Osteoblast (primary cell): ENCODE data around the gene TOX4. TPM values are rescaled to one million over a fixed set of nuclear protein-coding genes. Genes with fewer than 3 reads are reported as not detected.

Experiments used
- DNase-seq: peaks from one replicate; pipeline ENCODE4 v3.0.0; 2011; ENCODE audit warnings: low spot score, mixed read lengths; ENCODE audit not compliant: insufficient read length; ENCODE audit errors: missing footprints
- H2AFZ ChIP-seq: 2 replicates; pipeline ENCODE4 v1.6.0; 2011; ENCODE audit warnings: mild to moderate bottlenecking, low read length
- H3K27ac ChIP-seq: 2 replicates; pipeline ENCODE4 v1.5.1; 2011; ENCODE audit warnings: mild to moderate bottlenecking, low read depth, low read length, moderate library complexity
- H3K27me3 ChIP-seq: 2 replicates; pipeline ENCODE4 v1.6.0; 2012; ENCODE audit warnings: mild to moderate bottlenecking, control low read depth, inconsistent platforms, low read length, moderate library complexity; ENCODE audit not compliant: insufficient read depth
- H3K36me3 ChIP-seq: 2 replicates; pipeline ENCODE4 v1.5.1; 2011; ENCODE audit warnings: mild to moderate bottlenecking, low read length, control low read depth, moderate library complexity; ENCODE audit not compliant: insufficient read depth
- H3K4me1 ChIP-seq: 2 replicates; pipeline ENCODE4 v1.5.1; 2011; ENCODE audit warnings: mild to moderate bottlenecking, low read length, control low read depth, moderate library complexity; ENCODE audit not compliant: insufficient read depth
- H3K4me2 ChIP-seq: 2 replicates; pipeline ENCODE4 v1.6.0; 2011; ENCODE audit warnings: mild to moderate bottlenecking, low read length; ENCODE audit not compliant: insufficient read depth
- H3K4me3 ChIP-seq: fragments of 200-600 bp; sonication (generic); 3 replicates; pipeline ENCODE4 v1.5.1; 2012; ENCODE audit warnings: mild to moderate bottlenecking, low read length, inconsistent platforms; ENCODE audit not compliant: insufficient read depth
- H3K79me2 ChIP-seq: 2 replicates; pipeline ENCODE4 v1.6.0; 2012; ENCODE audit warnings: mild to moderate bottlenecking, low read length, control low read depth, inconsistent platforms; ENCODE audit not compliant: insufficient read depth
- H3K9me3 ChIP-seq: 2 replicates; pipeline ENCODE4 v1.5.1; 2011; ENCODE audit warnings: low read depth, low read length, control low read depth
- H4K20me1 ChIP-seq: 2 replicates; pipeline ENCODE4 v1.6.0; 2012; ENCODE audit warnings: mild to moderate bottlenecking, low read length, control low read depth; ENCODE audit not compliant: insufficient read depth
- total RNA-seq: library from RNA; depleted of rRNA; stranded (reverse); fragments of >200 nt; gene quantifications from 2 replicates; pipeline ENCODE4 v1.2.3, GENCODE V29; 2012
- TF ChIP-seq, protein P1 (sequence below): IDR thresholded peaks from 2 replicates; pipeline ENCODE4 v1.5.1; 2011; ENCODE audit warnings: mild to moderate bottlenecking, low read depth, low read length, moderate library complexity; ENCODE audit errors: extremely low read depth

Gene TOX4
- total RNA-seq, 1 donor = 37.6 TPM

DNA sequence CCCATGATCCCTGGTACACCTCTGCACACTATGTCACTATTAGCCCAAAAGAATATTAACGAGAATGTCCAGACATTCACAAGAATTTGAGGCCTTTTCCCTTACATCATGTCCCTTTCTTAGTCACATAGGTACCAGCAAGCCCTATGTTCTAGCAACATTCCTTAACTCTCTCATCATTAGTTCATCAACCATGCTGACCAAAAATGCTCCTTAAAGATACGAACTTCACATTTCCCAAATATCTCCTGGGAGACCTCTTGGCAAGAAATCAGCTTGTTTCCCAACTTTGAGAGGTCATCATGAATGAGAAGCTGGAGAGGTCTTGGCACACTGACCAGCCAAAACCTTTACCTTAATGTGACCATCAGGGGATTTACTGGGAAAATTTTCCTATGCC lies 44.5 kb downstream of the TOX4 start:
- no peaks in the 10 kb centered on the region for H3K27me3 ChIP-seq
- H2AFZ ChIP-seq = no peak overlapping the region
- no peaks in the 10 kb centered on the region for H3K79me2 ChIP-seq
- no peak overlapping the region for H3K4me3 ChIP-seq
- H3K4me1 ChIP-seq = peaks cover 9% of the 10 kb centered on the region
- no peak overlapping the region for H3K27ac ChIP-seq
- no peaks in the 10 kb centered on the region for H3K36me3 ChIP-seq
- H3K9me3 ChIP-seq = no peaks in the 10 kb centered on the region
- no peaks in the 10 kb centered on the region for H4K20me1 ChIP-seq
- TF ChIP-seq, protein P1, sequence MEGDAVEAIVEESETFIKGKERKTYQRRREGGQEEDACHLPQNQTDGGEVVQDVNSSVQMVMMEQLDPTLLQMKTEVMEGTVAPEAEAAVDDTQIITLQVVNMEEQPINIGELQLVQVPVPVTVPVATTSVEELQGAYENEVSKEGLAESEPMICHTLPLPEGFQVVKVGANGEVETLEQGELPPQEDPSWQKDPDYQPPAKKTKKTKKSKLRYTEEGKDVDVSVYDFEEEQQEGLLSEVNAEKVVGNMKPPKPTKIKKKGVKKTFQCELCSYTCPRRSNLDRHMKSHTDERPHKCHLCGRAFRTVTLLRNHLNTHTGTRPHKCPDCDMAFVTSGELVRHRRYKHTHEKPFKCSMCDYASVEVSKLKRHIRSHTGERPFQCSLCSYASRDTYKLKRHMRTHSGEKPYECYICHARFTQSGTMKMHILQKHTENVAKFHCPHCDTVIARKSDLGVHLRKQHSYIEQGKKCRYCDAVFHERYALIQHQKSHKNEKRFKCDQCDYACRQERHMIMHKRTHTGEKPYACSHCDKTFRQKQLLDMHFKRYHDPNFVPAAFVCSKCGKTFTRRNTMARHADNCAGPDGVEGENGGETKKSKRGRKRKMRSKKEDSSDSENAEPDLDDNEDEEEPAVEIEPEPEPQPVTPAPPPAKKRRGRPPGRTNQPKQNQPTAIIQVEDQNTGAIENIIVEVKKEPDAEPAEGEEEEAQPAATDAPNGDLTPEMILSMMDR = no peak
- H3K4me2 ChIP-seq = no peak overlapping the region
- peak; percentile 26 for DNase-seq

DNA sequence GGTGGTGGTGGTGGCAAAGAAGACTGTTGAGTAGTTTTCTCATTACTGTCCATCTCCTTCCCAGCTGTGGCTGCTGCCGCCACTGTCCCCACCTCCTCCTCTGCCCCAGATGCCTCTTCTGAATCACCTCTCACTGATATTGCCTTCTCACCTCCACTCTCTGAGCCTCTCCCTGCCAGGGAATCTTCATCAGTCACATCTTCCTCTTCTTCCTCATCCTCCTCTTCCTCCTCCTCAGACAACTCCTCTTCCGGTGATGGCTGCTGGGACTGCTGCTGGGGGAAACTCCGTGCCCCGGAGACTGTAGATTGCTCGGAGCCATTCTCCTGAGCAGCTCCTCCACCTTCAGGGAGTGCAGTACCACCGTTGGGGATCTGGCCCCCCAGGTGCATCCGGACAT lies 46.2 kb downstream of the TOX4 start:
- DNase-seq = peak; percentile 31
- Histone ChIP-seq H3K36me3 (no peaks in the 10 kb centered on the region), H2AFZ (no peak overlapping the region), H3K27ac (no peak overlapping the region), H3K79me2 (no peaks in the 10 kb centered on the region), H3K4me3 (no peak overlapping the region), H4K20me1 (no peaks in the 10 kb centered on the region), H3K4me2 (no peak overlapping the region), H3K9me3 (no peaks in the 10 kb centered on the region), H3K4me1 (peaks cover 14% of the 10 kb centered on the region), H3K27me3 (no peaks in the 10 kb centered on the region)
- TF ChIP-seq, protein P1 = no peak

DNA sequence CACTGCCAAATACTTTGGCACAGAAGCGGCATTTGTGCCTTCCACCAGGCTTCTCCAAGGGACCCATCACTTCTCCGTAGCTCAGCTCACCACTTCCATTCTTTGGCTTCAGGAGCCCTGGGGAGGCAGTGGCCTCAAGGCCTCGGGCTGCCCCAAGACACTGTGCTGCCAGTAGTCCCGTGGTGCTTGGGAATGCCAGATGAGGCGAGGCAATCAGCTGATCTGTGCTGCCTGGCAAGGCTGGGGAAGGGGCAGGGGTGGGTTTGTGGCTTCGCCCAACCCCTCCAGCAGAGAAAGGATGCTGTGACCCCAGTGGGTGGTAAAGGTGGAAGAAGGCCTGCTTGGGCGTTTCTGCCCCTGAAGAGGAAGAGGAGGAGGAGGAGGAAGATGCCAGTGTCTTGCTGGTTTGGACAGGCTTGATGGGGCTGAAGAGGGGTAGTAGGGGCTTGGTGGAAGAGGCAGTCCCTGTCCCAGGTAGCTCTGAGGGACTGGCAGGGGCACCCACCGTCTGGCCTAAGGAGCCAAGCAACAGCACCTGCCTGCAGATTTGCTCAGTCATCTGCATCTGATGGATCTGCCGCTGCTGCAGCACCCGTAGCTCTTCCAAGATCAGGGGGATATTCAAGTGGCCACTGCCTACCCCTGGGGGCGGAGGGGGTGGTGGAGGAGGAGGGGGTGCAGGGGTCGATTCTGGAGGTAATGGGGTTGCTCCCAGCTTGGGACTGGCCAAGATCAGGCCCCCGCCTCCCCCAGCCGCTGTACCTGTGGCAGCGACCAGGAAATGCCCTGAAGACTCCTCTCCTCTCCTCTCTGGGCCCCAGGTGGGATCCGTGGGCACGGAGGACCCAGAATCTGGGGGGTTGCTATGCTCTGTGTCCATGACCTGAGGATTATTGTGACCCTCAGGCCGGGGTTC lies 47.8 kb downstream of the TOX4 start:
- Histone ChIP-seq H3K79me2 (no peaks in the 10 kb centered on the region), H3K4me3 (peak overlapping the region; percentile 76), H3K4me1 (peaks cover 14% of the 10 kb centered on the region), H3K27me3 (peaks cover 9% of the 10 kb centered on the region), H4K20me1 (no peaks in the 10 kb centered on the region), H3K36me3 (no peaks in the 10 kb centered on the region), H3K9me3 (no peaks in the 10 kb centered on the region), H3K4me2 (peak overlapping the region; percentile 79), H3K27ac (no peak overlapping the region), H2AFZ (no peak overlapping the region)
- TF ChIP-seq, protein P1 = no peak
- DNase-seq = peak; percentile 43

DNA sequence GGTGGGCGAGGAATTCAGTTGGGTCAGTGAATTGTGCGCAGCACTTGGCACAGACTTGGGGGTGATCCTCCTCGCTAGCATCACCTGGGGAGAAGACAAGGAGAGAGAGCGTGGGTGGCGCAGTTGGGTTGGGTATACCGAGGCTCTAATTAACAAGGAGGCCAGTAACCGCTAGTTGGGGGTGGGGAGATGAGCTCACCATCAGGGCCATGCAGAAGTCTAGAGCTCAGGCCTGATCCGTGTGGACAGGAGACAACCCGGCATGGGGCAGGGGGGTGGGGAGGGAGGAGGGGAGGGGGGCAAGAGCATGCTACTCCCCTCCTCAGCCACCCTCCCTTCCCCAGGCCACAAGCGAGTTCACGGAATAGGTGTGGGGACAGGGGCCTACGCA lies 48.6 kb downstream of the TOX4 start:
- TF ChIP-seq, protein P1 = no peak
- Histone ChIP-seq H3K4me2 (peak overlapping the region; percentile 79), H3K9me3 (no peaks in the 10 kb centered on the region), H4K20me1 (no peaks in the 10 kb centered on the region), H2AFZ (no peak overlapping the region), H3K27me3 (peaks cover 9% of the 10 kb centered on the region), H3K4me3 (peak overlapping the region; percentile 76), H3K79me2 (no peaks in the 10 kb centered on the region), H3K36me3 (no peaks in the 10 kb centered on the region), H3K27ac (no peak overlapping the region), H3K4me1 (peaks cover 14% of the 10 kb centered on the region)
- no peak for DNase-seq
